HCT116 (cell line): ENCODE data around the gene XPC. TPM values are rescaled to one million over a fixed set of nuclear protein-coding genes. Genes with fewer than 3 reads are reported as not detected.

Experiments used
- ATAC-seq: fragments of 200-7000 bp; cut with Tn5 transposase; 2 replicates; pipeline ENCODE4 v1.9.1; 2020; ENCODE audit warnings: mild to moderate bottlenecking, moderate library complexity
- BruUV-seq: library from RNA; stranded (reverse); fragments of 400-500 nt; replicated peaks from 2 replicates; lab custom pipeline; 2021; lab: Mats Ljungman, UMichigan
- CTCF ChIA-PET: fragments of 300-600 bp; sonication (Branson Sonifier 250); formaldehyde crosslinking; loops from one replicate; lab custom pipeline; 2021; ENCODE audit warnings: antibody characterized with exemption; lab: Charles Lee
- POLR2A ChIA-PET: fragments of 300-600, 350-600 bp; sonication (Branson Sonifier 250); formaldehyde crosslinking; loops from one replicate; lab custom pipeline; 2021; ENCODE audit warnings: antibody characterized with exemption; lab: Charles Lee
- RAD21 ChIA-PET, 2 experiments: fragments of 300-600 bp; sonication (Branson Sonifier 250); formaldehyde crosslinking; loops; one replicate each; lab custom pipeline; 2023; ENCODE audit warnings: low total read pairs in 2 of 2; ENCODE audit not compliant: uncharacterized antibody in 2 of 2, unreplicated experiment in 2 of 2, low non-redundant PET in 1 of 2; lab: Charles Lee
- DNase-seq: peaks from one replicate; pipeline ENCODE4 v3.0.0-alpha.2; 2010; ENCODE audit warnings: low read depth, low spot score
- H2AFZ ChIP-seq: fragments of 200-600 bp; shearing (Covaris generic), sonication (generic); 2 replicates; pipeline ENCODE4 v1.6.1; 2017; ENCODE audit warnings: low read depth, mixed run types, mixed read lengths, antibody characterized with exemption, low read length; ENCODE audit not compliant: poor library complexity, severe bottlenecking
- H3K27ac ChIP-seq: 2 replicates; pipeline ENCODE4 v1.5.1; 2012; ENCODE audit warnings: low read depth, low read length
- H3K27me3 ChIP-seq: fragments of 200-600 bp; sonication (generic); 2 replicates; pipeline ENCODE4 v1.6.1; 2016; ENCODE audit warnings: mixed run types, low read length, mixed read lengths; ENCODE audit not compliant: insufficient read depth
- H3K36me3 ChIP-seq, 2 experiments: fragments of 200-500 bp in 1 of 2; fragments of 200-600 bp in 1 of 2; sonication (Bioruptor generic) in 1 of 2; sonication (generic) in 1 of 2; 2 replicates each; pipeline versions ENCODE4 v1.5.1 to v1.6.1; 2014 to 2016; ENCODE audit warnings: low read length in 2 of 2, inconsistent platforms in 1 of 2, mixed read lengths in 1 of 2, mixed run types in 1 of 2; ENCODE audit not compliant: insufficient read depth in 2 of 2, control insufficient read depth in 1 of 2
- H3K4me1 ChIP-seq, 2 experiments: fragments of 200-600 bp in 1 of 2; sonication (generic) in 1 of 2; 2 replicates each; pipeline versions ENCODE4 v1.5.1 to v1.6.1; 2012 to 2017; ENCODE audit warnings: low read length in 2 of 2, inconsistent platforms in 1 of 2, mild to moderate bottlenecking in 1 of 2, mixed read lengths in 1 of 2, mixed run types in 1 of 2, moderate library complexity in 1 of 2; ENCODE audit not compliant: insufficient read depth in 2 of 2, control insufficient read depth in 1 of 2
- H3K4me2 ChIP-seq: fragments of 200-600 bp; sonication (generic); 2 replicates; pipeline ENCODE4 v1.6.1; 2017; ENCODE audit warnings: mixed run types, low read length, mixed read lengths
- H3K4me3 ChIP-seq, 2 experiments: fragments of 200-600 bp in 1 of 2; sonication (generic) in 1 of 2; replicated peaks in 1 of 2; 2 replicates each; pipeline ENCODE4 v1.5.1; 2011 to 2016; ENCODE audit warnings: low read length in 2 of 2, control low read depth in 1 of 2, low read depth in 1 of 2, mild to moderate bottlenecking in 1 of 2, mixed read lengths in 1 of 2, mixed run types in 1 of 2
- H3K79me2 ChIP-seq: fragments of 200-600 bp; sonication (generic); 2 replicates; pipeline ENCODE4 v1.6.1; 2017; ENCODE audit warnings: mild to moderate bottlenecking, mixed run types, low read length, moderate library complexity, mixed read lengths; ENCODE audit not compliant: insufficient read depth
- H3K9ac ChIP-seq: fragments of 200-600 bp; sonication (generic); 2 replicates; pipeline ENCODE4 v1.6.1; 2016; ENCODE audit warnings: low read length, mixed read lengths
- H3K9me2 ChIP-seq: fragments of 200-600 bp; sonication (generic), shearing (Covaris generic); 2 replicates; pipeline ENCODE4 v1.6.1; 2017; ENCODE audit warnings: mixed run types, mild to moderate bottlenecking, moderate library complexity; ENCODE audit not compliant: insufficient read depth
- H3K9me3 ChIP-seq, 2 experiments: fragments of 200-500 bp in 1 of 2; fragments of 200-600 bp in 1 of 2; sonication (Bioruptor generic) in 1 of 2; sonication (generic) in 1 of 2; 2 replicates each; pipeline ENCODE4 v1.6.1; 2014 to 2017; ENCODE audit warnings: low read length in 2 of 2, mixed read lengths in 2 of 2, inconsistent platforms in 1 of 2, low read depth in 1 of 2, mild to moderate bottlenecking in 1 of 2, mixed run types in 1 of 2, moderate library complexity in 1 of 2; ENCODE audit not compliant: control insufficient read depth in 1 of 2, insufficient read depth in 1 of 2
- H4K20me1 ChIP-seq: fragments of 200-600 bp; sonication (generic), shearing (Covaris generic); 2 replicates; pipeline ENCODE4 v1.6.1; 2017; ENCODE audit warnings: mixed run types, mild to moderate bottlenecking, moderate library complexity; ENCODE audit not compliant: insufficient read depth
- CEBPB ChIP-seq: IDR thresholded peaks from 2 replicates; pipeline ENCODE4 v1.6.1; 2012; ENCODE audit warnings: low read depth
- CTCF ChIP-seq, 3 experiments: fragments of 200-600 bp in 1 of 3; sonication (generic) in 1 of 3; IDR thresholded peaks in 2 of 3; conservative IDR thresholded peaks in 1 of 3; 2 replicates each; pipeline ENCODE4 v1.5.1; 2012 to 2017; ENCODE audit warnings: low read depth in 2 of 3, low read length in 2 of 3, antibody characterized with exemption in 1 of 3, borderline replicate concordance in 1 of 3, control low read depth in 1 of 3, mild to moderate bottlenecking in 1 of 3, mixed read lengths in 1 of 3, mixed run types in 1 of 3, moderate library complexity in 1 of 3; ENCODE audit not compliant: insufficient read depth in 1 of 3
- EZH2phosphoT487 ChIP-seq: fragments of 200-600 bp; IDR thresholded peaks from 2 replicates; pipeline ENCODE4 v1.6.1; 2018; ENCODE audit warnings: antibody characterized with exemption, borderline replicate concordance
- JUND ChIP-seq: IDR thresholded peaks from 2 replicates; pipeline ENCODE4 v1.6.1; 2012
- RAD21 ChIP-seq: IDR thresholded peaks from 2 replicates; pipeline ENCODE4 v1.6.1; 2012; ENCODE audit warnings: low read depth, mild to moderate bottlenecking
- intact Hi-C: fragments of 100-400 bp; cut with micrococcal nuclease; formaldehyde crosslinking; loops from 2 replicates; pipeline ENCODE4 v1.10.0; 2022
- total RNA-seq: library from RNA; stranded (reverse); gene quantifications from one replicate; pipeline ENCODE4 v1.2.1, GENCODE V29; 2021; ENCODE audit not compliant: unreplicated experiment
- TF ChIP-seq, protein P1 (sequence below): IDR thresholded peaks from 2 replicates; pipeline ENCODE4 v1.6.1; 2011; ENCODE audit warnings: mild to moderate bottlenecking, low read length, moderate library complexity; ENCODE audit not compliant: insufficient replicate concordance; ENCODE audit errors: extremely low read depth

The XPC gene
- total RNA-seq, 1 experiment from 2014 or later = 29.5 TPM

DNA sequence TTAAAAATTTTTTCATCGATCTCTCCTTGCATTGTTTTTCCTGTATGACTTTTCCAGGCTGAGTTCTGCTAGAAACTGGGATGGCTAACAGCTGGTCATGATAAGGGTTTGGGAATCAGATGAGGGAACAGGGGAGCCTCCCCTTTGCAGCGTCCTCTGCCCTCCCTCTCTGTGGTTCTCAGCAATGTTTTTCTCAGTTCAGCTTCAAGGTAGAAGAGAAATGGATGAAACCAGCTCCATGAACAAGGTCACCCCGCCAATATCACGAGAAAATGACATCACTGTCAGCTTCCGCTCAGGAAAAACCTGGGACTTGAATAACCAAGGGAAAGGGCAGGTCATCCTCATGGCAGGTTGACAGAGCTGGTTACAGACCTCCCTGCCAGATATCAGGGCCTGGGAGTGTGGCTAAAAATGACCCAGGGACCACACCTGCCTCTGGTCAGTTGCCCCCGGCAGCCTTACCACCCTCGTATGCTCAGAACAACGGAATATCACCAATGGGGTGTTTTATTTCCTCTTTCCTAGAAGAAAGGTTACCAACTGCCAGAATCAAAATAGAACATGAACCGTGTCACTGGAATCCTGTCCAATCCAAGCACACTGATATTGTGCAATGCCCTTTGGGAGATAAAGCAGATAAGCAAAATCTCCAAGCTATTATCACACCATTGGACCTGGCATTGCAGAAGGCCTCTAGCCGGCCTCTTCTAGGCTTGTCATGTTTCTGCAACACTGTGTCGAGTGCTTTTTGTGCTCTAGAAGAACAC, 26.3 kb upstream of the XPC start:
- H3K27me3 ChIP-seq = no peaks in the 10 kb centered on the region
- H3K79me2 ChIP-seq = no peaks in the 10 kb centered on the region
- no peak overlapping the region for H3K9ac ChIP-seq
- no peak overlapping the region for H3K27ac ChIP-seq
- TF ChIP-seq JUND (no peak), EZH2phosphoT487 (no peak), CEBPB (0 out of 2 replicates have a peak, but pooled peaks have one; percentile 25)
- ChIA-PET CTCF (interaction anchor here (0.9 to 2.3 kb wide), 7 partner anchors 22 to 341 kb away, joined by 3 to 22 read pairs (median 5); no protein-coding TSS in a partner anchor), RAD21 (interaction anchor here in 1 of 2 experiments (1.1 to 1.6 kb wide), 2 partner anchors 9 to 257 kb away, joined by 3 to 7 read pairs; no protein-coding TSS in a partner anchor), POLR2A (no interaction called here)
- no peaks in the 10 kb centered on the region for H3K4me1 ChIP-seq
- H2AFZ ChIP-seq = no peak overlapping the region
- no peak overlapping the region for H3K4me2 ChIP-seq
- no peaks in the 10 kb centered on the region for H3K9me3 ChIP-seq
- no peaks in the 10 kb centered on the region for H3K9me2 ChIP-seq
- DNase-seq (no peak), ATAC-seq (no peak)
- no peaks in the 10 kb centered on the region for H3K36me3 ChIP-seq
- no peak overlapping the region for H3K4me3 ChIP-seq
- BruUV-seq = no TSS peak
- no peaks in the 10 kb centered on the region for H4K20me1 ChIP-seq
- intact Hi-C loops = loop anchor here (10.0 kb wide), 1 partner anchor 720 kb away; no protein-coding TSS in a partner anchor

DNA sequence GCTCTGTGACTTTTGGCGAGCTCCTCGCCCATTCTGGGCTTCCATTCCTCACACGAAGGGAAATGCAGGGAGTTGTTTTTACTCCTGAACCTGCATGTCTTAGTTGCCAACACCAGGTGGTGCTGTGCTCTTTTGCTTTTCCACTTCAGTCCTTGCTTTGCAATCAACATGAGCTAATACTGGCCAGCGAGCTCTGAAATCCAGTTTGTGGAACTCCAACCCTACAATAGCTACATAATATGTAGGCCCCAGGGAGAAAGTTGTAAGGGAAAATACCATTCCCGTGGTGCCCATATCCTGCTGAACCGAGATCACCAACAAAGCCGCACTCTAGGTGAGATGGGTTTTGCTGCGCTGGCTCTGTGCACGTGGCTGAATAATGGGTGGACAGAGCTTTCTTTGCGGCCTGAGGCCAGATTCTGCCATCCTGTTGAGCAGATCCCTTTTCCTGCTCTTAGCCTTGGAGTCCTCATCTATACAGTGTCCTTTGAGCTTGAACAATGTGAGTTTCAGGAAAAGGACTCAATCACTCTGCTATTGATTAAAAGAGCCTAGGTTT, 25.2 kb upstream of the XPC start:
- intact Hi-C loops = loop anchor here (1.0 to 10.0 kb wide), 4 partner anchors 257 to 721 kb away; no protein-coding TSS in a partner anchor
- Histone ChIP-seq H3K9me2 (no peaks in the 10 kb centered on the region), H2AFZ (no peak overlapping the region), H3K4me2 (no peak overlapping the region), H3K79me2 (no peaks in the 10 kb centered on the region), H3K9me3 (no peaks in the 10 kb centered on the region), H3K27me3 (no peaks in the 10 kb centered on the region), H3K4me1 (no peaks in the 10 kb centered on the region), H3K9ac (no peak overlapping the region), H4K20me1 (no peaks in the 10 kb centered on the region), H3K36me3 (peaks cover 0 to 2% of the 10 kb centered on the region in 2 experiments; a peak in 2 of 4 replicates), H3K4me3 (no peak overlapping the region), H3K27ac (no peak overlapping the region)
- ChIA-PET RAD21 (interaction anchor here (0.8 to 1.6 kb wide), 8 partner anchors 10 to 718 kb away, joined by 3 to 7 read pairs (median 4); no protein-coding TSS in a partner anchor), POLR2A (no interaction called here), CTCF (interaction anchor here (0.5 to 2.3 kb wide), 35 partner anchors 8 to 722 kb away, joined by 3 to 30 read pairs (median 5); partner anchors contain the start of genes CCDC174, LSM3, SLC6A6 and XPC)
- ATAC-seq (peak; percentile 80), DNase-seq (peak; percentile 40)
- no TSS peak for BruUV-seq
- TF ChIP-seq CTCF (IDR thresholded peaks at IDR 0.05 in 2 of 3, conservative IDR thresholded peaks at IDR 0.05 in 1 of 3; ENCODE audit: borderline replicate concordance in 1 of 3, insufficient read depth in 1 of 3, low read depth in 2 of 3, low read length in 2 of 3) = peak; percentile 79 to 85 (median 83)
- TF ChIP-seq, protein P1, sequence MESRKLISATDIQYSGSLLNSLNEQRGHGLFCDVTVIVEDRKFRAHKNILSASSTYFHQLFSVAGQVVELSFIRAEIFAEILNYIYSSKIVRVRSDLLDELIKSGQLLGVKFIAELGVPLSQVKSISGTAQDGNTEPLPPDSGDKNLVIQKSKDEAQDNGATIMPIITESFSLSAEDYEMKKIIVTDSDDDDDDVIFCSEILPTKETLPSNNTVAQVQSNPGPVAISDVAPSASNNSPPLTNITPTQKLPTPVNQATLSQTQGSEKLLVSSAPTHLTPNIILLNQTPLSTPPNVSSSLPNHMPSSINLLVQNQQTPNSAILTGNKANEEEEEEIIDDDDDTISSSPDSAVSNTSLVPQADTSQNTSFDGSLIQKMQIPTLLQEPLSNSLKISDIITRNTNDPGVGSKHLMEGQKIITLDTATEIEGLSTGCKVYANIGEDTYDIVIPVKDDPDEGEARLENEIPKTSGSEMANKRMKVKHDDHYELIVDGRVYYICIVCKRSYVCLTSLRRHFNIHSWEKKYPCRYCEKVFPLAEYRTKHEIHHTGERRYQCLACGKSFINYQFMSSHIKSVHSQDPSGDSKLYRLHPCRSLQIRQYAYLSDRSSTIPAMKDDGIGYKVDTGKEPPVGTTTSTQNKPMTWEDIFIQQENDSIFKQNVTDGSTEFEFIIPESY = no peak
- peak; percentile 89 for TF ChIP-seq RAD21
- TF ChIP-seq, all 23 proteins: peak for 2
